GM18526 (cell line): ENCODE data around the gene RPTOR.

ENCODE experiments used
- POLR2A ChIP-seq: IDR thresholded peaks from 3 replicates; pipeline ENCODE4 v1.6.1; 2011; ENCODE audit not compliant: insufficient read length; ENCODE audit errors: extremely low read depth

RPTOR gene

DNA sequence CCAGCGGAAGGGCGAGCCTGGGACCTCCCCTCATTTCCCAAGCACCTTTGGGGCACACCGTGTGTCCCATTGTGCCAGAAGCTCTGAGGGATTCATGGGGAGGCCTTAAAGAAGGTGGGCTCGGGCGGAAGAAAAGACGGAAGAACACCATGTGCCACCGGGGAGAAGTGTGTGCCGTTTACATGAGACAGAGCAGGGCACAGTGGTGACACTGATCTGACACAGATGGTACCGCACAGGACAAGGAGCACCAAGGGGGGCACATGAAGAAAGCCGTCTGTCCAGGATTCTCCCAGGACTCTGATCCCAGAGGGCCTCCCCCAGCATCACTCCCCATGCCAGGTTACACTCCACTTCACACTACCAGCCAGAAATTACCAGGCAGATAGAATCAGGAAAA lies 318.3 kb downstream of the RPTOR start:
- TF ChIP-seq POLR2A: no peak

DNA sequence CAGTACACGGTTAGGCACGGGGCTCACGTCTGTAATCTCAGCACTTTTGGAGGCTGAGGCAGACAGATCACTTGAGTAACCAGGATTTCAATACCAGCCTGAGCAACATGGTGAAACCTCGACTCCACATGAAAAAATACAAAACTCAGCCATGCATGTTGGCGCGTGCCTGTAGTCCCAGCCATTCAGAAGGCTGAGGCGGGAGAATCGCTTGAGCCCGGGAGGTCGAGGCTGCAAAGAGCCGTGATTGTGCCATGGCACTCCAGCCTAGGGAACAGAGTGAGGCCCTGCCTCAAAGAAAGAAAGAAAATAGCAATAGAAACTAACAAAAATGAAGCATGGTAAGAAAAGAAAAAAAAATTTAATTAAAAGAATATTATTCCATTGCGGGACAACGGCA lies 319.0 kb downstream of the RPTOR start:
- TF ChIP-seq POLR2A: no peak

DNA sequence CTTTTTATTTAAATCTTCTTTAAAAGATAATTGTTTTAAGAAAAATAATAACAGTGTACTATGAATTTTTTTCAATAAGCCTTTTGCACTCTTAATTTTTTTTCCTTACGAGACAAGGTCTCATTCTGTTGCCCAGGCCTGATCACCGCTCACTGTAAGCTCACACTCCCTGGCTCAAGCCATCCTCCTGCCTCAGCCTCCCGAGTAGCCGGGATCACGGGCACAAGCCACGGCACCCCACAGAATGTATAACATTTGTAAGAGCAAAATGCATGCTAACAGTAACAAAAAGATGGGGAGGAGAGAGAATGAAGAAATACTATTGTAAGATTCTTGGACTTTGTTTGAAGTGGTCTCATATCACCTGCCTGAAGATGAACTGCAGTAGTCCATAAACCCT lies 320.1 kb downstream of the RPTOR start:
- TF ChIP-seq POLR2A: no peak

DNA sequence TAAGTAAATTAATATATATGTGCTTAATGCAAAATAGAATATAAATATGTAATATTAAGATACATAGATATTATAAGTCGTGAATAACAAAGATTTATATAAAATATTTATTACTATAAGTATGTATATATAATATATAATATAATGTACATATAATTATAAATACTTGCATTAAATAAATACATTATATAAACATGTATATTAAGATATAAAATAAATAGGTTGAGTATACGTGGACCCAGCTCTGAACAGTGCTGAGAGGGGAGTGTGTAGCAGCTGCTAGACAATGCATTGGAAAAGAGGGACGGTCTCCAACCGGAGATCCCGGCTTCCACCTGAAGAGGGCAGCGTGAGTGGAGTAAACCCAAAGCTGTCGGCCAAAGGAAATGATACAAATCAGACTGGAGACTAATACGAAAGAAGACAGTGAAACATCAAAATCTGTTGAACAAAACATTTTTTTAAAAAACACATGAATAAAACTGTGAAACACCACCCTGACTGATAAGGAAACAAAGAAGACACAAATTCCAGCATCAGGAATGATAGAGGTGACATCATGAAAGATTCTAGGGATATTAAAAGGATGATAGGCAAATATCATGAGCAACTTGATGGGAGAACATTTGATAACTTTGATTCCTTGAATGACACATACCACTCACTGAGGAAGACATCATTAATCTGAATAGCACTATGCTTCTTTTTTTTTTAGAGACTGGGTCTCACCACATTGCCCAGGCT lies 321.6 kb downstream of the RPTOR start:
- TF ChIP-seq POLR2A: no peak

DNA sequence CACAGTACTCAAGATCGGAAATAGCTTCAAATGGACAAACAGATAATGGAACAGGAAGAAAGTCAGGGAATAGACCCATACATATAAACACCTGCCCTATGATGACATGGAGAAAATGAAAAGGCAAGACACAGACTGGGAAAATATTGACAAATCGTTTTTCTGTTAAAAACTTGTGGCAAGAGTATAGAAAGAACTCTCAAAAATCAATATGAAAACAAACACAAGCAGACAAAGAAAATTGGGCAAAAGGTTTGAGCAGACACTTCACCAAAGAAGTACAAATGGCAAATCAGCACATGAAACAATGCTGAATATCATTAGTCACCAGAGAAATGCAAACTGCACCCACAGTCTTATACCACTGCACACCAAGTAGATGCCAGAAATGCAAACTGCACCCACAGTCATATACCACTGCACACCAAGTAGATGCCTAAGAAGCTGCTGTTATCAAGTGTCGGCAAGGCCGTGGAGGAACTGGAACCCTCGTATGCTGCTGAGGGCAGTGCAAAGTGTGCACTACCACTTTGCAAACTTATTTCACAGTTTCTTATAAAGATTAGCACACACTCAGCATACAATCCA lies 323.5 kb downstream of the RPTOR start:
- no peak for TF ChIP-seq POLR2A

DNA sequence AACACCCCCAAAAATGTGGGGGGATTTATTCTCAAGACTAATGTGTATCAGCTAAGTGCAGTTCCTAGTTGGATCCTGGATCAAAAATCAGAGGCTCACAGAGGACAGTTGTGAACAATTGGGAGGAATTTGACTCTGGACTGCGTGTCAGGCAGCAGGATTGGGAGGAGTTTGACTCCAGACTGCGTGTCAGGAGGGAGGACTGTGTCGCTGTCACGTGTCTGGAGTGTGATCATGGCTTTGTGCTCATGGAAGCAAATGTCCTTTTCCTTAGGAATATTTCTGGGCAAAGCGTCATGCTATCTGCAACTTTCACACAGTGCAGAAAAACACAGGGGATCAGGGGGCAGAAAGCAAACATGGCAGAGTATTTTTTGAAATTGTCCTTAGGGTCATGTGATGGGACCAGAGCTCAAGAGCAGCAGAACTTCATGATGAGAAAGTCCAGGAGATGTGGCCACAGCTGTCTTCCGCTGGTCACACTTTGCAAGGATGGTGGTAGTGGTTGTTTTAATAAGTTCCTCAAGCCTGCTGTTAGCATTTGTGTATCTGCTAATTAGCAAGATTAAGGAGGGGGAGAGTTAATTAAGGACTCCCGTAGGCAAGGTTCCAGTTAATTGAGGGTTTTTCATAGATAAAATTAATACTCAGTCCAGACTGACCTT lies 325.0 kb downstream of the RPTOR start:
- TF ChIP-seq POLR2A: no peak

DNA sequence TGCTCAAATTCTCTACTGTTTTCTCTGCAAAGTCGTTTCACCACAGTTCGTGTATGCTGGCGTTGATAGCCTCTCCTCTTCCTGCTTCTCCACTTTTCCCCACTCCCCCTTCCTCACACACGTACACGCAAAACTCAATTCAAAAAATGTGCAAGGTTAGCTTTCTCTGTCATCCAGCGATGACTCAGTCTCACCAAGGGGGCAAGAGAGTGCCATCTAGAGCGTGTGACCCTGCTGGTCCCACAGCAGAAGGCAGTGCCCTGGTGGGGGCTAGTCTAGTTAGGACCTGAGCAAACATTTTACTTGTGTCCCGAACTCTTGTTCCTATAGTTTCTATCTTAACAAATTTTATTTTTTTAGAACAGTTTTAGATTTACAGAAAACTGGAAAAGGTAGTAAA lies 325.8 kb downstream of the RPTOR start:
- no peak for TF ChIP-seq POLR2A

DNA sequence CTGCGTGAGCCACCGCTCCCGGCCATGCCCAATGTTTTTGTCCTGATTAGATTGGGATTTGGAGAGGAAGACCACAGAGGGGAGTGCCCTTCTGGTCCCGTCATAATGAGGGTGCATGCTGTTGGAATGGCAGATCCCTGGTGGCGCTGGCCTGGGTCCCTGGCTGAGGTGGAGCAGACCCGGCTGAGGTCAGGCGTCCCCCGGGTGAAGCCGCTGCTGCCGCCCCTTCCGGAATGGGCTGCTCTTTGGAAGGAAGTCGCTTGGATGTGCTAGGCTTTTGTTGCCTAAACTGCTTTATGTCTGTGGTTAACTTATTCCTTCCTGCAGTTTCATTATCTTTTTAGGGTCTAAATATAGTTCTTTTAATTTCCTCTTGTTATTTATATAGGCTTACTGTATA lies 326.7 kb downstream of the RPTOR start:
- TF ChIP-seq POLR2A: no peak

DNA sequence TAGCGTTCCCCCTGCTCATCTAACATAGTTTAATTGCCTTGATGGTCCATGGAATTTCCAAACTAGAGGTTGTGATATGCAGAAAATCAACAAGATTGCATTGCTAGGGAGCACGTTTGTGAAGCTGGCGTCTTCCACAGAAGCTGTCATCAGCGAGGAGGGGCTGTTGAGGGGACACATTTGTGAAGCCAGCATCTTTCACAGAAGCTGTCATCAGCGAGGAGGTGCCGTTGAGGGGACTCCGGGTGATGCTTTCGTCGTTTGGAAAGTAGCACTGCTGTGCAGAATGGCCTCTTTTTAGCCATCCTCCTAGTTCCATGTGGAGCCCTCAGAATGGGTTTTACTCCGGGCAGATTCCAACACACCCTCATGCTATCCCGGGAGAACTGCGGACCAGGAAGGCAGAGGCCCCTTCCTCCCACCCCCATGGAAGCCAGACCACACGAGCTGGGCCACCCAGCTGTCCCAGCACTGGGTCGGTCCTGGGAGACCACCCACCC lies 327.4 kb downstream of the RPTOR start:
- TF ChIP-seq POLR2A: no peak

DNA sequence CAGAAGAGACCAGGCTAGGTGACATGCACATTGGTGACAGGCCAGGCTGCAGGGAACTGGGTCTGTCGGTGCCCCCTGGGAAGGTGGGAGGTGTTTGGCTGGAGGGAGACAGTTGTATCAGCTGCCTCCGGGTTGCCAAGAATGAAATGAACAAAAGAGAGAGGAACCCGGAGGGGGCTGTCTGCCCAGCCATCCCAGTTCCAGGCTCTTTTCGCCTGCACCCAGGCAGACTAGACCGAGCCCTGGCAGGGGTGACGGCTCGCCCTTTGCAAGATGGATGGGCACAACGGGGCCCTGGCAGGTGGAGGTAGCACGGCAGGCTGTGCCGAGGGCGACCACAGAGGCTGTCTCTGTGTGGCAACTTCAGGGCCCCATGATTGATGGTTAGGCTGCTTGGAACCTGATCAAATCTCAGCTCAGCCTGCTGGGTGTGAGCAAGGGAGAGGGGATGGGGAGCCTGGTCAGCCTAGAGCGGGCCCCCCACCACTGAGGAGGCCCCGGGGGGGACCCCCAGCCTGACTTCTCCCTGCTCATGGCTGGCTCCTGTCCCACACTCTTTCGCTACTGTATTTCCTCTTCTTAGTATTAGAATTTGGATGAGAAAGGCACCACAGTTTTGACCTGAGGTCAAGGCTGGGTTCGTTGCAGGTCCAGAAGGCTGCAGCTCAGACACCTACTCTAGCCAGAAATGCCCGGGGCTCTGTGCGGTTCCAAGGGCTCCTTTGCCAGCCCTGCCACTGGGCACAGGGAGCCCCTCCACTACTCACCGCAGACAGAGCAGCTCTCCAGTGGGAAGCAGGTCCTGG lies 328.1 kb downstream of the RPTOR start:
- TF ChIP-seq POLR2A: no peak

DNA sequence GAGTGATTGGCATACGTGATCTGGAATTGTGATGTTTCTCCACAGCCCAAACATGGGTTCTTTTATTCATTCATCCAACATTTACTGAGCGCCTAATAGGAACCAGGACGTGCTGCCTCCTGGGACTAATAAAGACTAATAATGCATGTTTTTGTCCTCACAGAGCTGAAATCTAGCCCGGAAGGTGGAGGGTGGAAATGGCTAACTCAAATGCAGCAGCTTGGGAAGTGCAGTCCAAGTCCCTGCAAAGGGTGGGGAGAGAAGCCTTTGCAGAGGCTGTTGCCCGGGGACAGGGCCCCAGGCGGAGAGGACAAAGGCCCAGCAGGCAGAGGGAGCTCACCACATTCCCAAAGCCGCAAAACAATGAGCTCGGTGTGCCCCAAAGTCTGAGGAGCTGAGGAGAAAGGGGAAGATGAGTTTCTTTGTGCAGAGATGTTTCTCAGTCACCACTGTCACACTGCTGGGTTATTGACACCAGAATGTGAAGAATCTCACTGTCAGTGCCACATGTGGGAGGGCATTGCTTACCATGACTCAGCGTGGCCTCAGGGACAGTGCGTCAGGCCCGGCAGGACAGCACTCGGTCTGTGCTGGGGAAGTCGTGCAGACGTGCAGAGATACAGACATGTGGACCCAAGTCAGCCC lies 328.8 kb downstream of the RPTOR start:
- no peak for TF ChIP-seq POLR2A

DNA sequence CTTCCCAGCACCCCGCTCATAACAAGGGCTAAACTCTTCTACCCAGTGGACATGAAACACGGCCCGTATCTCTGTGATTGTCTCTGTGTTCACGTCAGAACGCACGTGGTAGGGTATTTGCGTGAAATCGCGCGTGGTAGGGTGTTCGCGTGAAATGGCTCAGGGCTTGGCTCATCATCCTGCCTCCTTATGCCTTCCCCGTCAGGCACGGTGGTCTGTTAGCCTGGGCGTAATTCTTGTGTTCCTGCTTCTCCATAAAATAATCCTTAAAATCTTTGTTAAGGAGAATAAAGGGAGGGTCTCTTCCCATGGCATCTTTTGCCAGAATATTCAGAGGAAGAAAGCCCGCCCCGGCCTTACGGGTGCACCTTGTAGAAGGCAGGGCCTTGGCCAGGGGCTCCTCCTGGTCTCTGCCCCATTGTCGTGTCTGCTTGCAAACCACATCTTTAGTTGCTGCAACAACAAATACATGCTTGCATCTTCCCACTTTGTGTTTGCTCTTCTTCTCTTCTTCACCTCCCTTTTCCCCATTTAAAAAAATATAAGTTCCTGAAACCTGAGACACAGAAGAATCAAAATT lies 330.3 kb downstream of the RPTOR start:
- no peak for TF ChIP-seq POLR2A

DNA sequence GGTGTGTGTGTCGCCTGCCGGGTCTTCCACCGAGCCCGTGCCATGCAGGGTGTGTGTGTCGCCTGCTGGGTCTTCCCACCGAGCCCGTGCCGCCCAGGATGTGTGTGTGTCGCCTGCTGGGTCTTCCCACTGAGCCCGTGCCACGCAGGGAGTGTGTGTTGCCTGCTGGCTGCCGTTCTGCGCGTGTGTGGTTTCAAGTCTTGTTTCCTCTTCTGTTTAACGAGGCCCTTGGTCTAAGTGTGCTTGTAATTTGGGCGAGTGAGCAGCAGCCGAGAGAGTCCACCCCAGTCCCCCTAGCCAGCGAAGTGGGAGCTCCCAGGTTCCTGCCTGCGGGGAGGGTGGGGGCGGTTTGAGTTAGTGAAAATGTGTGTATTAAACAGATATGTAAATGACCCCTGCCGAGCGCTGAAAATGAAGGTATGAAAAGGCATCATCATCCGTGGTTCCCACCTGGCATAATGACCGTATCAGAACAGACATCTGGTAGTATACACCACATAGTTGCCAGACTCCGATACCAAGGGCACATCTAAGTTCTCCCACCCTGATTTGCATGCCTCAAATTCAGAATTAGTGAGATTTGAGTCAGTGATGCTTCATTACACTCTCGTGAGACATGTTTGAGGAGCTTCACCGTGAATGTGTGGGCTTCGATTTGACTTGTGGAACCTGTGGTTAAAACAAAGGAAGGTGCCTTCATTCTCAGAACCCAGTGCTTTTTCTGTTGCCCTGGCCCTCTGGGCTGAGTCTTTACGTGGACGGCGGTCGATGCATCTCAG lies 332.5 kb downstream of the RPTOR start:
- TF ChIP-seq POLR2A: no peak

DNA sequence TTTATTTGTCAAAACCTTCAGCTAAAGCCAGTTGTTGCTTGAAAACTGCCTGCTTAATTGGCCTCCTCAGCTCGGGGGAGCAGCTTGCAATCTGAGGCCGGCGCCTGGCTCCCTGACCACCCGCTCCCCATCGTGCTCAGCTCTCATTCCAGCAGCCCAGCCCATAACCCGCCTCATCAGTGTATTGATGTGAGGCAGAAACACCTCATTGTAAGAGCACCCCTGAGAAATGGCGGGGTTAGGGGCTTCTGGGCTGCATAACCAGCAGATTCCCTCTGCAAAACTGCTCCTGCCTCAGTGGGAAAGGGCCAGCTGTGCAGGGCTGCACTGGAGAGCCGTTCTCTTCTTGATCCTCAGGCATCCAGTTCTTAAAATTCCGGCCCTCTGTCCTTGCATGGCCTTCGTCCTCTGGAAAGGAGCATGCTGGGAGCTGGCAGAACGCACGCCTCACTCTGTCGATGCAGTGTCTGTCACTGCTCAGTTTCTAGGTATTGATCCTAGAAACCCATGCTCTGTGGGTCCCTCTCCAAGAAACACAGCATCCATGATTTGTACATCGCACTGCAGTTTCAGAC lies 333.2 kb downstream of the RPTOR start:
- TF ChIP-seq POLR2A: no peak
